Measurements from ENCODE around the gene KIF5C.

Gene KIF5C

DNA sequence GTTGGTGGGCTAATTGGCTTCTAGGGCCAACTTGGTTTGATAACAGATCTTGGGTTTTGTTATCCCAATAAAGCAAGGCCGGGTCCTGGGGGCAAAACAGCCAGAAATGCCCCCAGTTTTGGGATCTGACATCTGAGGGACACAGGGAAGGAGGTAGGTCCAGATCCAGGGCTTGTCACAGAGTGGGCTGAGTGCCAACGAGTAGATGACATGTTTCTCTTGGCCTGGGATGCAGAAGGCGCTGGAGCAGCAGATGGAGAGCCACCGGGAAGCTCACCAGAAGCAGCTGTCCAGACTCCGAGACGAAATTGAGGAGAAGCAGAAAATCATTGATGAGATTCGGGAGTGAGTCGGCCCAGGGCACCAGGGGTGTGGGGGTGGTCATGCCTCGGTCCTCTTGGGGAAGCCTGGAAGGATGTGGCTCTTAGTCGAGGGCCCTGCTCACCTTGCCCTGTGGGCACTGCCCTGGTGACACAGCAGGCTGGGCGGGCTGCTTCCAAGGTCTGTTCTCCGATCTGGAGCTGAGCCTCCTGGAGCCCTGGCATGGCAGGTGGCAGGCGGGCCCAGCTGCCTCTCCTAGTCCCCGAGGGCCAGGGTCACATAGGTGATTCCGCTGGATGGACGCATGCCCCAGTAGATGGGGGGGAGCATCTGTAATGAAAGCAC lies 123.3 kb downstream of the KIF5C start:
- DNase-seq = no peak

DNA sequence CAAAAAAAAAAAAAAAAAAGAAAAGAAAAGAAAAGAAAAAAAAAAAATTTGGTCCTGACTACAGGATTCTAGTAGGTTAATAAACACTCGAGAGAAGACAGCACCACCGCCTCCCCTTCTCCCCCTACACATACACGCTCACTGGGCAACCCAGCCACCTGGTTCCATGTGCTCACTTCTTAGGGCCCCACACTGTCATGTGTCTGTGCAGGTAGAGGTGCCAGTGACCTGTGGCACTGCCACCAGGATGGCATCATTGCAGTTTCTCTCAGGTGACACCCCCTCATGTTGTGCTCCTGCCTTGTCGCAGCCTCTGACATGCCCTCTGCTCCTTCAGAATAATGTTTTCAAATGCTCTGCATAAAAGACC lies 123.8 kb downstream of the KIF5C start:
- no peak for DNase-seq

GRCh38 chr2:148999451-148999921 lies 124.5 kb downstream of the KIF5C start:
- DNase-seq = no peak

- no peak for DNase-seq
Measured at GRCh38 chr2:149000158-149000938, 125.3 kb downstream of the KIF5C start.

DNA sequence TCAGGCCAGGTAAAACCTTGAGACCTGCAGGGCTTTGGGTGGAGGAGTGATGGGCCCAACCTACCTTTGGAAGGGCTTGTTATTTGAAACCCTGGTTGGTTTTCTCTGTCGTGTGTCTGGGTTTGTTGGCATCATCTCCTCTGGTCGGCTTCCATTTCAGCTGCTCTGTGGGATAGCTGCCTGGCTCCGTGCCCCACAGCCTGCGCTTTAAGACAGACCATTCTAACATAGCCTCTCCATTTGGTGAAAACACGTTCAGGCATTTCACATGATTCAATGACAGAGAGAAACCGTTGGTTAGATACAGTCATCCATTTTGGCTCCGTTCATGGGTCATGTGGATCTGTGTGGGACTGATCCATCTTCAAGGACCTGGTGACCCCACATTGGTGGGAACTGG lies 126.5 kb downstream of the KIF5C start:
- no peak for DNase-seq

DNA sequence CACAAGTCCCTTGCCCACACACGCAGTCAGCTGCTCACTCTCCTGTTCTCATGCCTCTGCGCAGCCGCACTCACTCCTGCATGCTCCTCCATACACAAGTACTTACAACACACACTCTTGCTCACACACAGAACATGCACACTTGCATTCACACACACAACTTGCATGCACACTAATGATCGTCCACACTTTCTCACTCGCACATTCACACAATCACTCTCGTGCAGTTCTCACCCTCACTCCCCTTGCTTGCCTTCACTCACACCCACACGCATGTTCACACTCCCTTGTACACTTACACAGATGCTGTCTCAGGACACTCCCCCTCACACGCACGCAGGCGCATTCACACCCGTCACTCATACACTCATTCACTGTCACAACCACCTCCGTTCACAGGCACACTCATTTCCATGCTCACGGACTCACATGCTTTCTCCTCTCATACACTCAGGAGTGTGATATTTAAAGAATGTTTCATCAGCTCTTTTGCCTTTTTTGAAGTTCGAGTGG lies 127.4 kb downstream of the KIF5C start:
- DNase-seq = peak; percentile 20

GRCh38 chr2:149002891-149003740 lies 128.1 kb downstream of the KIF5C start:
- DNase-seq = no peak

DNA sequence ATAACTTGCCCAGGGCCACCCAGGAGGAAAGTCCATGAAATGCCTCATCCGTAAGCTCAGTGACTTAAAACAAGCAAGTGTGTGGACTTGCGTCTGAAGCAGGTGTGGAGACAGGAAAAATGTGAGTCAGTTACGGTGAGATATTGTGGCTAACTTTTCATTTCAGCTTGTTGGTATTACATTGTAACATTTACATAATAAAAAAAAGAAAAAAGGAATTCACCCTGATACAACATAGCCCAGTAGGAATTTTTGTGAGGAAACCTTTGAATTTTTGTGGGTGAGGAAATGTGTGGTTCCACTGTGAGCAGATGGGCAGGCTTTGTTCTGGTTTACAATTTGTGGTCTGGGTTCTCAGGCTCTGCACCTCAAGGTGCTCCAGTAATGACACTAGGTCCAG lies 129.8 kb downstream of the KIF5C start:
- DNase-seq = peak; percentile 61

- DNase-seq = no peak
Measured at GRCh38 chr2:149005471-149006077, 130.5 kb downstream of the KIF5C start.

DNA sequence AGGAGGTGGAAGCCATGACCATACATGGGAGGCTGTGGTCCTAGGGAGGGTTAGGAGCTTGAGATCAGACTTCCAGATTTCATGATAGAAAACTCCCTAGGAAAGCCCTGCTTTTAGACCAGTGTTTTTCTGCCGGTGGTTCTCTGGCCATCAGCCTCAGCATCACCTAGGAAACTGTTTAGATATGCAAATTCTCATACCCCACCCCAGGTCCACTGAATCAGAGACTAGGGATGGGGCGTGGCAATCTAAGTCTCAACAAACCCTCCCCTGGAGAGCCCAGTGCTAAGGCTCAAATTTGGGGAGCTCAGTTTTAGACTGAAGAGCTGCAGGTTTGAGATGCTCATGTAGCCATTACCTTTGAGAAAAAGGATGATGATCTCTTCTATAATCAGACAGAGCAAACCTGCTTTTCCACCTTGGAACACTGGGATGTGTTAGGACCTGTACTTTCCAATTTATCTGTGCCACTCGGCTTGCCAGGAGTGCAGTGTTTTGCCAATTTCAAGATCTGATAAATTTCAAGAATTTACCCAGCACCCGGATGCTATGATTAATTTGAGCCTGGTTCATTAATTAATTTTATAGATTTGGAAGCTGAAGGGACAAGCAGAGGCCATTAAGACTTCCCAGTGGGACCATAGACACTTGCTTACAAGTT lies 132.0 kb downstream of the KIF5C start:
- DNase-seq = no peak

DNA sequence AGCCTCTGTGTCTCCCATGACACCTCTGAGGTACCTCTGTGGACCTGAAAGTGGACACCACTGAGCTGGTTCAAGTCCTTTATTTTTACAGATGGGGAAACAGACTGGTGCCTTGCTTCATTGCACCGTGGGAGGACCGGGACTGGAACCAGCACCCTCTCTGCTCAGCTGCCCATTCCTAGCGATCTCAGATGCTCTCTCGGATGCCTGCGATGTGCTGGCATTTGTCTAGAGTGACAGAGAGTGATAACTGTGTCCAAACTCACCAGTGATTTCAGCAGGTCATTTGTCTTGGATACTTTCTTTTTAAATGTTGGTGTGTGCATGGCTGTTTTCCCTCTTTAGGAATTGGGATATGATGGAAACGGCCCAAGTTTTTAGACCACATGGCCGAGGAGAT lies 133.4 kb downstream of the KIF5C start:
- DNase-seq = no peak

GRCh38 chr2:149009576-149010461 lies 134.8 kb downstream of the KIF5C start:
- no peak for DNase-seq

DNA sequence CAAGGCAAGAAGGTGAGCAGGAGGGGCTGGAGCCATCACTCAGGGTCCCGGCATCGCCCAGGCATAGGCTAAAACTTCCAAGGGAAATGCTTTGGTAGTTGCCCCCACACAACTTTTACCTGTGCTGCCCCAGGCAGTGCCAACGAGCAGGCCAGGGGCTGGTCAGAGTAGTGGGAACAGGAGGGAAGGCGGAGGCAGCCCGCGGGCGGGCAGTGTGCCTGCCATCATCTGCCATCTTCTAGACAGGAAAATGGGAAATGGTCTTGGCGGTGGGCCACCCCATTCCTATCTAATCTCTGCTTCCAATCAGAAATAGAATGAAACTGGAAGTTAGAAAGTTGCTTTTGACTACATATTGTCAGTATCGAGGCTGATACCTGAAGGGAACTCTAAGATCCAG lies 137.5 kb downstream of the KIF5C start:
- no peak for DNase-seq

DNA sequence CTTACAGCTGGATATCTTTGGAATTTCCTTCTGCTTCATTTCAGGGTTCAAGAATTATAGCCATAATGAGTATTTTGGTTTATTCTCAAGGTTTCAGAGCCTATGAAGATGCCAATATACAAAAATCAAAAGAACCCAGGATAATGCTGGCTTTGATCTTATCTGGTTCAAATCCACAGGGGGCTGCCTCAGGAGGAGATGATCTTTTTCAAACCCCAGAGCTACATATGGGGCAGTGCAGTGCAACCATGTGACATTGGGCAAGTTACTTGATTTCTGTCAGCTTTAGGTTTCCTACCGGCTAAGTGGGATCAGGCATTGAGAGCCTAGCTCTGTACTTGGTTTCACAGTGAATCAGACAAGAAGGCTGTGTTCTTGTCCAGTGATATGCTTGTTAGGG lies 140.5 kb downstream of the KIF5C start:
- no peak for DNase-seq

- DNase-seq = no peak
Measured at GRCh38 chr2:149015926-149016563, 141.0 kb downstream of the KIF5C start.

- peak; percentile 75 for DNase-seq
Measured at GRCh38 chr2:149017116-149017985, 142.3 kb downstream of the KIF5C start.

DNA sequence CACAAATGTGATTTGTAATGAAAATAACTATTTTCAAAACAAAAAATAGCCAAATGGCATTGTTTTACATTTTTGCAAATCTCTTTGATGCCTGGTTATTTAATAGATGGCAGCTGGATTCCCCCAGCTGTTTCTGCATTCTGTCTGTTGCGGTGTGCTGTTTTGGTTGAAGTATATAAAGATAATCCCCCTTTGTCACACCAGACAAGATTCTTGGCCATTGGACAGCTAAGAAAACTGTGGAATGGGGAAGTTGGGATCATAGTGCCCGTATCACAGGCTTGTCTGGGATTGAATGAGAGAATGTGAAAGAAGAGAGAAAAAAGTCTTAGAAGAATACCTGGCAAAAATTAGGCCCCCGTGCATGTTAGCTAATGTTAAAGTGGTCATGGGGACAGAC lies 144.0 kb downstream of the KIF5C start:
- DNase-seq = no peak

DNA sequence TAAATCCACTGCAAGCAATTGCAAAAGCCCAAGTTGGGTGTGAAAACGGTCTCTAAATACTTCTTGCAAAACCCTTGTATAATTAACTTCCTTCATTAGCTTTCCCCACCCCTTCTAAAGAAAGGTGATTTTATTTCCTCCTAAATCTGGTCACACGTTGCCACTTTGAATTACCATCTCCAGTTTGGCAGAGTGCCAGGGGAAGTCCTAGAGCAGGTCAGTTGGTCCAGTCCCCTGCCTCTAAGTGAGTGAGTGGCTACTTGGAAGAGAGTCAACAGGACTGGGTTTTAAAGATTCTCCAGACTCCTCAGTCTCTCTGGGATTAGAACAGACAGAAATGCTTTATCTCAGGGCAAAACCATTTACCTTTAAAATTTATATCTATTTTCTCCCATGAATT lies 144.7 kb downstream of the KIF5C start:
- no peak for DNase-seq

GRCh38 chr2:149020432-149020851 lies 145.4 kb downstream of the KIF5C start:
- no peak for DNase-seq

GRCh38 chr2:149021271-149021719 lies 146.3 kb downstream of the KIF5C start:
- no peak for DNase-seq
